NCI-H2107 (cell line): ENCODE measurements around the gene EPS8L2.
"Not testable (repeated sequence)": the region's sequence is repeated elsewhere in the genome, so short reads cannot be mapped to it uniquely, and the experiment has no call there.

ENCODE experiments used
- DNase-seq: peaks from one replicate; lab custom pipeline; 2025; lab: John Stamatoyannopoulos, UW

Gene EPS8L2

DNA sequence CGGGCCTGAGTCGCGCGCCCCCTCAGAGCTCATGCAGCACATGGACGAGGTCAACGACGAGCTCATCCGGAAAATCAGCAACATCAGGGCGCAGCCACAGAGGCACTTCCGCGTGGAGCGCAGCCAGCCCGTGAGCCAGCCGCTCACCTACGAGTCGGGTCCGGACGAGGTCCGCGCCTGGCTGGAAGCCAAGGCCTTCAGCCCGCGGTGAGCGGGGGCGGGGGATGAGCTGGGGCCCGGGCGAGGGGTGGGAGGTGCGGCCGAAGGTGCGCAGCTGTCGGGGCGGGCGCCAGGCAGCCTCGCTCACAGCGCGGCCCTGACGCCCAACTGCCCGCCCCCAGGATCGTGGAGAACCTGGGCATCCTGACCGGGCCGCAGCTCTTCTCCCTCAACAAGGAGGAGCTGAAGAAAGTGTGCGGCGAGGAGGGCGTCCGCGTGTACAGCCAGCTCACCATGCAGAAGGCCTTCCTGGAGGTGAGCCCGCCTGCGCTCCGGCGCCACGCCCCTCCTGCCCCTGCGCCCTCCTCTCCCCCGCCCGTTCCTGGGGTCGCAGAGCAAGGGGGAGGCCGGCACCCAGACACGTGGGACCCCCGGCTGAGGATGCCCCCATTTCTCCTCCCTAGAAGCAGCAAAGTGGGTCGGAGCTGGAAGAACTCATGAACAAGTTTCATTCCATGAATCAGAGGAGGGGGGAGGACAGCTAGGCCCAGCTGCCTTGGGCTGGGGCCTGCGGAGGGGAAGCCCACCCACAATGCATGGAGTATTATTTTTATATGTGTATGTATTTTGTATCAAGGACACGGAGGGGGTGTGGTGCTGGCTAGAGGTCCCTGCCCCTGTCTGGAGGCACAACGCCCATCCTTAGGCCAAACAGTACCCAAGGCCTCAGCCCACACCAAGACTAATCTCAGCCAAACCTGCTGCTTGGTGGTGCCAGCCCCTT lies 20.5 kb downstream of the EPS8L2 start:
- DNase-seq, result no peak

DNA sequence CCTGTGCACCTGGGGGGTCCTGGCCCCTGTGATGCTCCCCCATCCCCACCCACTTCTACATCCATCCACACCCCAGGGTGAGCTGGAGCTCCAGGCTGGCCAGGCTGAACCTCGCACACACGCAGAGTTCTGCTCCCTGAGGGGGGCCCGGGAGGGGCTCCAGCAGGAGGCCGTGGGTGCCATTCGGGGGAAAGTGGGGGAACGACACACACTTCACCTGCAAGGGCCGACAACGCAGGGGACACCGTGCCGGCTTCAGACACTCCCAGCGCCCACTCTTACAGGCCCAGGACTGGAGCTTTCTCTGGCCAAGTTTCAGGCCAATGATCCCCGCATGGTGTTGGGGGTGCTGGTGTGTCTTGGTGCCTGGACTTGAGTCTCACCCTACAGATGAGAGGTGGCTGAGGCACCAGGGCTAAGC lies 21.3 kb downstream of the EPS8L2 start:
- DNase-seq, result no peak

DNA sequence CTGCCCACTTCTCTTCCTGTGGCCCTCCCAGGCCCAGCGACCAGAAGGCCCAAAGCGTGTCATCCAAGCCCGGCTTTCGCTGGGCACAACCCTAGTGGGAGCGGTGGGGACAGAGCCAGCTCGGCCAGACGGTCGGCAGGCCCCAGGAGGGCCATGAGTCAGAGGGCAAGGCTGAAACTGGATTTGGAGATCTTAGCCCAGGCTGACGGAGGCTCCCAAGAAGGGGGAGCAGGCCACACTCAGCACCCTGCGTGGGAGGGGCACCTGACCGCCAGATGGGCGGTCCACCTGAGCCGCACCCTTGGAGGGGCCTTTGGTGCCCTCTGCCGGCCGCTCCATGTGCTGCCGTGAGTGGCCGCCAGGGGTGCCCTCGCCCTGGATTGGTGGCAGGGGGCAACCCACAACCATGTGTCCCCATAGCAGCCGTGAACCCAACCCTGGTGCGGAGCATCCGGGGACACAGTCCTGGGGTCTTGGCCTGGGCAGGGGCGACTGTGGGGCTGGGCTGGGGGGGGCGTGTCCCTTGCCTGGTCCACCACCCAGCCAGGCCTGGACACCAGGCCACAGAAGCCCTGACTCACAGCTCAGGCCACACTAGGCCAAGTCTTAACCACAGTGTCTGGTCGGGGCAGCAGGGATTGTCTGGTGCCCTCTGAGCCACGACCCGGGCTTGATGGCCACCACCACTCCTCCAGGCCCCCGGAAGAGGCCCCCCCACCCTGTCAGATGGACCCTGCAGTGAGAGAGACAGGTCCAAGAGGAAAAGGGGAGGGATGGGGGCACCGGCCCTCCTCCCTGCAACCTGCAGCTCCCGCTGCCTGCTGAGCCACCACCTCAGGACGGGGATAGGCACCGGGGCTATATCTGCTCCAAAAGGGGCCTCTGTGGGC lies 22.1 kb downstream of the EPS8L2 start:
- DNase-seq, result no peak

DNA sequence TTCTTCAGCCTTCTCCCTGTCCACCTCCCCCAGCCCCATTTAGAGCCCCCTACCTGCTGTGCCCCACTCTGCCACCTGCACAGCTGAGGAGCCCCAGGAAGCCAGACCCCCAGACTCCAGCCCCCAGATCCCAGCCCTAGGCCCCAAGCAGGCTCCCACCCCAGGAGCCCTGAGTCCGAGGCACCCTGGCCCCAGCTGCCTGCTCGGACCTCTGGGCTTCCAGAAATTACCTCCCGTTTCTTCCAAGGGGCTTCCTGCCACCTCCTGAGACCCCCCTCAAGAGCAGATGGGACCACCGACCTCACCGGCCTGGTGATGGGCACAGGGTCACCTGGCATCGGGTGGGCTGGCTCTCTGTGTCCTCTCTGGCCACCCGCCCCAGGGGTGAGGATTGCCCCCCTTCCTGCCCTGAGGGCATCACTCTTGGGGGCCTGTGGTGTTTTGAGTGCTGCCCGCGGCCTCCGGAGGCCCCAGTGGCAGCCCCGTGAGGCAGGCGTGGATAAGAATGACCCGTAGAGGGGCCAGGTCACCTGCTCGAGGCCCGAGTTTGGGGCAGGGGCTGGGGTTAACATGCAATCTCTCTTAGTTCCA lies 23.0 kb downstream of the EPS8L2 start:
- no peak for DNase-seq

DNA sequence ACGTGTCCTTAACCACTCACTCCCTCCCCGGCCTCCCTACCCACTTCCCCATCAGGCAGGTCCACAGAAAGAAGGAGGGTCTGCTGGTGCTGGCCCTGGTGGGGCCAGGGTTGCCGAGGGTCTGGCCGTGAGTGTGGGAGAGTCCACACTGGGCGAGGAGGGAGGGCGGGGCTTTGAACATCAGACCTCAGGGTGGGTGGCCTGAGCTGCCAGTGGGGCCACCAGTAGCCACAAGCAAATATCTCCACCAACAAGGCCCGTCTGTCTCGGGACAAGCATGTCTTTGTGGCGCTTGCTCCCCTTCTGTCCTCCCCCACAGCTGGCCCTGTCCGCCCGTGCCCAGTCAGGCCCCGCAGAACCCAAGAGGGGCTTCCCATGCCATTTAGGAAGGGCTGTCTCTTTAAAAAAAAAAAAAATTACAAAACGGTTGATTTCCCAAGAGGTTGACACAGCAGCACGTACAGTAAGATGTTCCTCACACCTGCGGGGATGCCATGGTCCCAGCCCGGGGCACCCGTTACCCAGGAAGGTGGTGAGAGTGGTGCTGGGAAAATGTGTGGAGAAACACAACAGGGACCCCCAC lies 23.6 kb downstream of the EPS8L2 start:
- DNase-seq, result no peak

DNA sequence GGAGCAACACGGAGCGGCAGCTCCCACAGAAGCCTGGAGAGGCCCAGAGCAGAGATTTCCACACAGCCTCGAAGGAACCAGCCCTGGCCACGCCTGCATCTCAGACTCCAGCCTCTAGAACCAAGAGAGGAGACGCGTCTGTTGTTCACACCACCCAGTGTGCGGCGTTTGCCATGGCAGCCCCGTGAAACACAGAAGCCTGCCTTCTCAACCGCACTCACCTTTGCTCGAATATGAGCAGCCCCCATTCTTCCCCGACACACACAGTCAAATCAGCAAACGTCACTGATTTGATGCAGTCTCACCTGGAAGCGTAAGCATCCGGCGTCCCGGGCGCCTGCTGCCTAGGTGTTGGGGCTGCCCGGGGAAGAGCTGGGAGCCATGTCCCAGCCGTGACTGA lies 27.0 kb downstream of the EPS8L2 start:
- no peak for DNase-seq

DNA sequence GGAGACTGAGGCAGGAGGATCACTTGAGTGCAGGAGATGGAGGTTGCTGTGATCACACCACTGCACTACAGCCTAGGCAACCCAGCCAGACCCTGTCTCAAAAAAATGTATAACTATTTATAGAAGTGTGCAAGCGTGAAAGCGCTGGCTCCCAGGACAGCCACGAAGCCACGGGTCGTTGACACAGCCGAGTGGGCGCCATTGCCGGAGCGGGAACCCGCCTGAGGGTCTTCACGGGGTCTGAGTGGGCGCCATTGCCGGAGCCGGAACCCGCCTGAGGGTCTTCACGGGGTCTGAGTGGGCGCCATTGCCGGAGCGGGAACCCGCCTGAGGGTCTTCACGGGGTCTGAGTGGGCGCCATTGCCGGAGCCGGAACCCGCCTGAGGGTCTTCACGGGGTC lies 28.5 kb downstream of the EPS8L2 start:
- DNase-seq, result not testable (repeated sequence)

DNA sequence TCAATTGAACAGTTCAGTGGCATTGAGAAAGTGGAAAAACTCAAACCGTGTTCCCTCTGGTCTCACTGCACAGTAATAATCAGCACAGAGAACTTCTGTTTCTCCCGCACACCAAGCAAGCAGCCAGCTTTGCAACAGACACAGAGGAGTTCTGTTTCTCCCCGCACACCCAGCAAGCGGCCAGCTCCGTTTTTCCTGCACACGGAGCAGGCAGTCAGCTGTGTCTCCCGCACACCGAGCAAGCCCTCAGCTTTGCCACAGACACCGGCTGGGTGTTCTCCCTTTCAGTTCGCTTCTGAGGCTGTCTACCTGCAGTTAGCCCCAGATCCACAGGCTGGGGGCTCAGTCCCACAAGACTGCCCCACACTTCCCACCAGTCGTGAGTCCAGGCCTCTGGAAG lies 31.3 kb downstream of the EPS8L2 start:
- DNase-seq, result no peak

DNA sequence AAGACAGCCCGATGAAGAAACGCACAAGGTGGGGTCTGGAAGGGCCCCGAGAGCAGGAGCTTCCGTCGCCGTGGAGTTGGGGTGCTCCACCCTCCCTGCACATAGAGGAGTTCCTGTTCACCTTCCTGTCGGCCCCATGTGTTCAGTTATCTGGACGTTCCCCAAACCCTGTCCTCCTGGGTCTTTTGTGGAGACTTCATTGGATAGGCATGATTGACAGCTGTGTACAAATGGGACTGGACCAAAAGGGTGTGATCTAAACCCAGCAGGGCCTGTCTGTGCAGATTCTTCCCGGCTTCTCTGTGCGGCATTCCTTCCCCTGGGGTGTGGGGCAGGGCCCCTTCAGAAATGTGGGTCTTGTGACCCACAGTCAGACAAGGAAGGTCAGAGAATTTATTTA lies 31.9 kb downstream of the EPS8L2 start:
- DNase-seq, result not testable (repeated sequence)

DNA sequence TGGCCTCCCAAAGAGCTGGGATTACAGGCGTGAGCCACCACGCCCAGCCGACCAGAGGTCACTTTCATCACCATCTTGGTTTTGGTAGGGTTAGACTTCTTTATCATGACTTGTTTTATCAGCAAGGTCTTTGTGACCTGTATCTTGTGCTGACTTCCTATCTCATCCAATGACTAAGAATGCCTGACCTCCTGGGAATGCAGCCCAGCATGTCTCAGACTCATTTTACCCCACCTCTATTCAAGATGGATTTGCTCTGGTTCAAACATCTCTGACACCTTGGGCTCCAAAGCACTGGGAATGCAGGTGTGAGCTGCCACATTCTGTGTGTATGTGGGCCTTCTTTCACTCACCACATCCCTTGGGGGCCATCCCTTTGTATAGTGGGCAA lies 36.1 kb downstream of the EPS8L2 start:
- no peak for DNase-seq

DNA sequence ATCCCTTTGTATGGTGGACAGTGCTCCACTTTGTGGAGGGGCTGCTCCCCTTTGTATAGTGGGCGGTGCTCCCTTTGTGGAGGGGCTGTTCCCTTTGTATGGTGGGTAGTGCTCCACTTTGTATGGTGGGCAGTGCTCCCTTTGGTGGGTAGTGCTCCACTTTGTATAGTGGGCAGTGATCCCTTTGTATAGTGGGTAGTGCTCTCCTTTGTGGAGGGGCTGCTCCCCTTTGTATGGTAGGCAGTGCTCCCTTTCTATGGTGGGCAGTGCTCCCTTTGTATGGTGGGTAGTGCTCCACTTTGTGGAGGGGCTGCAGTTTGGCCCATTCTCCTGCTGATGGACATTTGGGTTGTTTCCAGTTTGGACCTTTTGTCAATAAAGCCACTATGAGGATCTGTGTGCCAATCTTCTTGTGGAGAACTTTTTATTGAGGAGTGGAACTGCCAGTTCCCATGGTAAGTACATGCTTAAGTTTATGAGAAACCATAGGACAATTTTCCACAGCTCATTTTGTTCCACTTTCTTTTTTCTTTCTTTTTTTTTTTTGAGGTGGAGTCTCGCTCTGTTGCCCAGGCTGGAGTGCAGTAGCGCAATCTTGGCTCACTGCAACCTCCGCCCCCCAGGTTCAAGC lies 36.7 kb downstream of the EPS8L2 start:
- DNase-seq, result no peak

DNA sequence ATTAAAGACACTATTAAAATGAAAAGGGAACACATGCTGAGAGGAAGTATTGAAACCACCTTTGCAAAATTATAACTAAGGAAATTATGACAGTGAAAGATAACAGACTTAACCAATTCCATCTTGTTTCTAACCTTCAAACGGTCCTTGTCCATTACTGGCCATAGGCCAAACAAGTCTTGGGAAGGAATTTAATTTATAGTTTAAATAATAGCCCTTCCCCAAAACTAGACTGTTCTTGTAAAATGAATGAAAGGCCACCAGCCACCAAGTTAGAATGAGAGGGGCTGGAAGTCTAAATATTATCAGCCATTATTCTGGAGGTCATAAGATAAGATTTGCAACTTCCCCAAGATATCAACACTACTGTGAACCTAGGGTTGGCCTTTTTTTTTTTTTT lies 39.4 kb downstream of the EPS8L2 start:
- DNase-seq, result no peak

DNA sequence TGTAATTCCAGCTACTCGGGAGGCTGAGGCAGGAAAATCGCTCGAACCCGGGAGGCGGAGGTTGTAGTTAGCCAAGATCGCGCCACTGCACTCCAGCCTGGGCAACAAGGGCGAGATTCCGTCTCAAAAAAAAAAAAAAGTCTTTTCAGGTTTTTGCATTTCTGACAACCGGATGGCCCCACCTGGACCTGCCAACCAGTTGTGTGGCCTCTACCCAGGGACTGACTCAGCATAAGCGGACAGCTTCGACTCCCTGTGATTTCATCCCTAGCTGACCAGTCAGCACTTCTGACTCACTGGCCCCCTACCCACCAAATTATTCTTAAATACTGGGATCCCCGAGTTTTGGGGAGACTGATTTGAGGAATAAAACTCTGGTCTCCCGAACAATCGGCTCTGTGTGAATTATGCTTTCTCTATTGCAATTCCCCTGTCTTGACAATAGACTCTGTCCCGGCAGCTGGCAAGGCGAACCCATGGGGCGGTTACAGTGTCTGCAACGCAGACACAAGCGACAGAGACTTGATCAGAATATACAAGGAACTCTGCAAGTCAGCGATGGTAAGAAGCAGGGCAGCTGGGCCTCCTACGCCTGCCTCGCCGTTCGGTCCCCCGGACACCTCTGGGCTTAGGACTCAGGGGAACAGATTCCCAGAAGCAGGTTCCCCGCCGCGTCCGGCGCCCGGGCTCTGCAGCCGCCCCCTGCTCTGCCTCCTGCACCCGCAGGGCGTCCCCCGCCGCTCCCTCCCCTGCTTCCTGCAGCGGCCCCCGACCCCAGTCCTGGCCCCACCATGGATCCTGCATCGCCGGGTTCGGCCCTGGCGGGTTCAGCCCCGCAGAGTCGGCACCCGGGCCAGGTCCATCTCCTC lies 40.5 kb downstream of the EPS8L2 start:
- no peak for DNase-seq

DNA sequence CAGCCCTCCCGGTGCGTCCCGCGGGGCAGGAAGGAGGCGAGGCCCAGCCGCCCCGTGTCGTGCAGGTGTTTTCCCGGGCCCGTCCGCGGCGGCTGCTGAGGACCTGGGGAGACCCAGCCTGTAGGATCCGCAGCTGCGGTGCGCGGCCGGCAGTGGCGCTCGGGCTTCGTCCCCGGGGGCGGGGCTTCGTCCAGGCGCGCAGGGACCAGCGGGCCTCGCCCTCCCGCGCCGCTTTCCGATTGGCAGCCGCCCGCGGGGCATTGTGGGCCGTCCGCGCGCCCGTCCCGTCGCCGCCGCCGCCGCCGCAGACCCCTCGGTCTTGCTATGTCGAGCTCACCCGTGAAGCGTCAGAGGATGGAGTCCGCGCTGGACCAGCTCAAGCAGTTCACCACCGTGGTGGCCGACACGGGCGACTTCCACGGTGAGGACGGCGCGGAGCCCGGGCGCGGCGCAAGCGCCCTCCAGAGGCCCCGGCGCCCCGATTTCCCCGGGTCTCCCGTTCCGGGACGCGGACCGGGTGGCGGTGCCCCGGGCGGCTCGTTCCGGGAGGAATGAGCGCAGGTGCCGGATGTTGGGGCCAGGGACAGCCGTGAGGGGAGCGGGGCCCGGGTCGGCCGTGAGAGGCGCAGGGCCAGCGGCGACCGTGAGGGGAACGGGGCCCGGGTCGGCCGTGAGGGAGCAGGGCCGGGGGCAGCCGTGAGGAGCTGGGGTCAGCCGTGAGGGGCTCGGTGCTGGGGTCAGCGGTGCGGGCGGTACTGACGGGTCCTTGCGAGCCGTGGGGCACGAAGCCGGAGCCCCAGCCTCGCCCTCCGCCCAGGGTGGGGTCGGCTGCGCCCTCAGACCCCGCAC lies 41.4 kb downstream of the EPS8L2 start, which contains the start of gene TALDO1:
Gene TALDO1 (plus strand): TSS at position 307 of the 849 bp plus-strand sequence. CDS start 18 bp downstream, at position 325.
- DNase-seq, result peak; percentile 92

DNA sequence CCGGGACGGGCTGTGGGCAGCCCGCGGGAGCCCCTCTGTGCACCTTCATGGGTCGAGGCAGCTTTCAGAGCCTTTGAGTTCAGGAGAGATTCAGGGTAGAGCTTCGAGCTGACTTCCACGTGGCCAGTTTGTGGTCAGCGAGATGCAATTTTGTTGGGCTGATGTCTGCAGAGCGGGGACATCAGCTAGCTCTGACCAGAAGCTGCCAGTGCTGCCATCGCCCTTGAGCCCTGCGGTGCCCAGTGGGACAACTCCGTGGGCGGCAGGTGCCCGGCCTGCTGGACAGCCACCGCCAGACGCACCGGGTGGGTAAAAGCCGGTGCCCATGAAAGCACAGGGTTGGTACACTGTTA lies 42.0 kb downstream of the EPS8L2 start:
- no peak for DNase-seq

DNA sequence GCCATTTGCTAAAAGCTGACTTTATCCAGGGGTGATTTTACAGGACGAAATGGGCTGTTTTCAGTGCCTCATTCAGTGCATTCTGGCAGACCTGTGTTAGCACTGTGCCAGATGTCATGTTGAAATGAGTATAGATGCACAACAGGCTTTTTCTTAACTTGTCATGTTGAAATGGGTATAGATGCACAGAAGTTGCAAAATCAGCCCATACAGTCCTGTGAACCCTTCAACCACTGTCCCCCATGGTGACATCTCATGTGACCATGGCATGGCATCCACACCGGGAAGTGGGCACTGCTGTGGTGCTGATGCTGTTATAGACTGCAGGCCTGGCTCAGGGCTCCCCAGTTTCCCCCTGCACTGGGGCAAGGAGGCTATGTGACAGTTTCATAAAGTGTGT lies 43.7 kb downstream of the EPS8L2 start:
- no peak for DNase-seq

DNA sequence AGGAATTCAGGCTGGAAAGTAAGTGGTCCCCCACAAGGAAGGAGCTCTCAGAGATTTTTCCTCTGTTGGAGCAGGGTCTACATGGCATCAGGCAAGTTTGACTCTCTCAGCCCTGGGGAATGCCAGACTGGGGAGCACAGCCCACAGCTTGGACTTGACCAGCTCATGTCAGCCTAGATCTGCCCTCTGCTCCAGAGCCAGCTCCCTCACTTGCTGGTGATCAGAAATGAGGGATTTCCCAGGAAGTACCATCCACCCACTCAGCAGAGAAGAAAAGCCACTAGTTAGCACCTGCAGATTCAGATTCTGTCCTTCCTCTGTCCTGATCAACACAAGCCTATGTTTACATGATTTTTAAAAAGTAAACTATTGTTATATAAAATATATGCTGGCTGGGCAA lies 54.2 kb downstream of the EPS8L2 start:
- no peak for DNase-seq

DNA sequence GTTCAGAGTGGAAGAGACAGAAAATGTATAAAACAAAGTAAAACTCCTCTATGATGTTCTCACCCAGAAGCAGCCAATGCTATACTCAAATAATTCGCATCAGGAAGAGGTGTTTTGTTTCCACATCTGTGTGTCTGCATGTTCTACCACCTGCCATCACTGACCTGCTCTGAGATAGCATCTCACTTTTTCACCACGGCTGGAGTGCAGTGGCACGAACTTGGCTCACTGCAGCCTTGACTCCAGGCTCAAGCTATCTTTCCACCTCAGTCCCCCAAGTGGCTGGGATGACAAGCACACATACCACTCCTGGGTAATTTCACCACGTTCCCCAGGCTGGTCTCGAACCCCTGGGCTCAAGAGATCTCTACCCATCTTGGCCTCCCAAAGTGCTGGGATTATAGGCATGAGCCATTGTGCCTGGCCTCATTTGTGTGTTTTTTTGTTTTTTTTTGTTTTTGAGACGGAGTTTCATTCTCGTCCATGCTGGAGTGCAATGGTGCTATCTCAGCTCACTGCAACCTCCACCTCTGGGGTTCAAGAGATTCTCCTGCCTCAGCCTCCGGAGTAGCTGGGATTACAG lies 55.6 kb downstream of the EPS8L2 start:
- DNase-seq, result no peak

DNA sequence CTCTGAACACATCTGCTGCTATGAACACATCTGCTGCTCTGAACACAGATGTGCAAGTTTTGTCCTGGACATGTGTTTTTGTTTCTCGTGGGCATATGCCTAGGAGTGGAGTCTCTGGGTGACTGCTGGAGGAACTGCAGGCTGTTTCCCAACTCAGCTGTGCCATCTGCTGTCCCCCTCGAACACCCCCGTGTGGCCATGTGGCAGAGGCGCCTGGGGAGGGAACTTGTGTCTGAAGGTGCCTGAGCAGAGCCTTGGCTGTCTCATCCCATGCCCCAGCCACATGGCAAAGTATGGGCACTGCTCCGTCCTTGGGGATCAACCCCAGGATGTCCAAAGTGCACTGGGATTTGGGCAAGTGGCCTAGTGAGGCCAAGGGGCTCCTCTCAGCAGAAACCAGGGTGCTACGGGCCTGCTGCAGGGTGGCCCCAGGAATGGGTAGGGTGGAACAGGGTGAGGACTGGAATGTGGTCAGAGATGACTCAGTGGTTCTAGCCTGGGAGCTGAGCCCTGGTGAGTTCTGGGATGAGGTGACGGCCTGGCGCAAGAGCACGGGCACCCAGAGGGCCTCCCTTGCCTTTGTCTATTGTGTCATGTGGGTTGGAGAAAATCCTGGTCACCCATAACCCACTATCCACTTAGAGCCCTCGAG lies 56.5 kb downstream of the EPS8L2 start:
- no peak for DNase-seq
